Pancreas (tissue), 10 donors: ENCODE measurements around the gene ANKRD12. TPM values are rescaled to one million over a fixed set of nuclear protein-coding genes. Genes with fewer than 3 reads are reported as not detected.

Experiments
- ATAC-seq, 4 donors: fragments of 200-7000 bp; cut with Tn5 transposase; one replicate each; pipeline versions ENCODE4 v1.8.0 to v1.9.1; 2020; ENCODE audit warnings: mild to moderate bottlenecking in 4 of 4, moderate library complexity in 4 of 4
- DNase-seq, 6 donors: peaks; one replicate each; pipeline ENCODE4 v3.0.0-alpha.2; 2020
- FAIRE-seq: peaks from 2 replicates; lab custom pipeline; 2012; peaks lifted over from hg19 to GRCh38; lab: Jason Lieb, UNC
- H3K27ac ChIP-seq, 4 donors: fragments of 200-600 bp; sonication (generic); 1 replicate in 3 of 4; 2 replicates in 1 of 4; pipeline versions ENCODE4 v1.5.0 to v1.8.0; 2020
- H3K27me3 ChIP-seq, 4 donors: fragments of 200-600 bp; one replicate each; pipeline ENCODE4 v1.8.0; 2021
- H3K36me3 ChIP-seq, 3 donors: fragments of 200-600 bp; sonication (generic) in 1 of 3; one replicate each; pipeline versions ENCODE4 v1.5.0 to v1.8.0; 2020 to 2021
- H3K4me1 ChIP-seq, 3 donors: fragments of 200-600 bp; one replicate each; pipeline ENCODE4 v1.8.0; 2021
- H3K4me3 ChIP-seq, 4 donors: fragments of 200-600 bp; sonication (generic) in 2 of 4; one replicate each; pipeline versions ENCODE4 v1.5.0 to v1.8.0; 2020 to 2021
- H3K9me3 ChIP-seq, 4 donors: fragments of 200-600 bp; one replicate each; pipeline ENCODE4 v1.8.0; 2021
- WGBS, 2 donors: extraction: QIAGEN DNeasy Blood & Tissue Kit; methylation state at CpG; one replicate each; pipeline ENCODE4 v1.1.7; 2013; 5-methylcytosine and 5-hydroxymethylcytosine counted together
- intact Hi-C, 3 donors: fragments of 100-400 bp; cut with DNase I; formaldehyde crosslinking; loops; one replicate each; pipeline versions ENCODE4 v1.11.1 to v1.14.2; 2022
- polyA plus RNA-seq, 2 donors: library from polyadenylated mRNA; stranded (reverse); fragments of 200-250 nt; gene quantifications; one replicate each; pipeline ENCODE4 v1.2.3, GENCODE V29; 2013
- total RNA-seq, 6 donors: library from RNA; stranded (reverse); fragmentation: NEBNext Ultra II Directional in 4 of 6; extraction: Animal tissue kit (Norgen Biotek cat#: 25700) in 4 of 6; gene quantifications; one replicate each; pipeline versions ENCODE4 v1.2.1 to v1.2.4, GENCODE V29; 2021 to 2023
- TF ChIP-seq, protein P1 (sequence below), 4 donors: fragments of 200-600 bp; sonication (generic) in 3 of 4; IDR thresholded peaks; one replicate each; pipeline versions ENCODE4 v1.5.0 to v1.8.0; 2021; ENCODE audit warnings: antibody characterized with exemption in 4 of 4
- donor health status: healthy with polysubstance abuse.
- donor health status: DM: no; HTN: no; CAD: no; lungs with moderate emphysema.
- donor health status: DM: no; HTN: no; CAD: no.
- donor health status: control.
- donor health status: control.
- donor health status: Bipolar disorder and iron deficiency.
- donor health status: DM: yes; HTN: yes; CAD: no.
- donor health status: DM: no; HTN: no; CAD: no.
- donor health status: DM: no; HTN: no; CAD: no.
- donor health status: DM: yes; HTN: yes; CAD: no.

The ANKRD12 gene
- total and polyA plus RNA-seq, 8 donors, result 14.5 to 51.7 (median 27.3) TPM

DNA sequence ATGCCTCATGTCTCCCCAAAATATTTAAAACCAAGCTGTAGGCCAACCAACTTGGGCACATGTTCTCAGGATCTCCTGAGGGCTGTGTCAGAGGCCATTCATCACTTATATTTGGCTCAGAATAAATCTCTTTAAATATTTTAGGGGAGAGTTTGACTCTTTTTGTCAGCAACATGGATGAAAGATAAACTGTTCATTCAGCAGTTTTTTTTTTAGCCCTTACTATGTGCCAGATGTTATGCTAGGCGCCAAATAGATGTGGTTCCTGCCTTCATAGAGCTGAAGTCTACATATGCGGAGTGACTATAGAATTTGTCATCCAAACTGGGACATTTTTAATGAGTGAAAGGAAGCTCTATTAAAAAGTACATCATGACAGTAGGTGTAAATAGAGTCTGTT lies 155.5 kb downstream of the ANKRD12 start:
- intact Hi-C loops, result no loop called here
- H3K36me3 ChIP-seq, result no peaks in the 10 kb centered on the region

DNA sequence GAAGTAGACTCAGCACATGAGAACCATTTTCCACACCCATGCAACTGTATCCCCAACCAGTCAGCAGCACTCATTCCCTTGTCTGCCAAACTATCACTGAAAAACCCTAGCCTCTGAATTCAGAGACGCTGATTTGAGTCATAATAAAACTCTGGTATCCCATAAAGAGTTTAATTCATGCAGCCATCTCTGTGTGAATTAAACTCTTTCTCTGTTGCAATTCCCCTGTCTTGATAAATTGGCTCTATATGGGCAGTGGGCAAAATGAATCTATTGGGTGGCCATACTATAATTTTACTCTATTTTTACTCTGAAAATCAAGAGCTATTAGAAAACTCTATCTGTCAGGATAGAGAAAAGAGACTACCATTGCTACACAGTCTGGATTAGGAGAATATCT lies 157.4 kb downstream of the ANKRD12 start:
- Histone ChIP-seq H3K9me3 (no peaks in the 10 kb centered on the region), H3K4me1 (no peaks in the 10 kb centered on the region), H3K27me3 (no peaks in the 10 kb centered on the region), H3K27ac (no peak overlapping the region), H3K4me3 (no peak overlapping the region), H3K36me3 (no peaks in the 10 kb centered on the region)
- WGBS, 2 donors, result 76 to 77% methylated on average over 1 of the region's 1 CpG
- TF ChIP-seq, protein P1, sequence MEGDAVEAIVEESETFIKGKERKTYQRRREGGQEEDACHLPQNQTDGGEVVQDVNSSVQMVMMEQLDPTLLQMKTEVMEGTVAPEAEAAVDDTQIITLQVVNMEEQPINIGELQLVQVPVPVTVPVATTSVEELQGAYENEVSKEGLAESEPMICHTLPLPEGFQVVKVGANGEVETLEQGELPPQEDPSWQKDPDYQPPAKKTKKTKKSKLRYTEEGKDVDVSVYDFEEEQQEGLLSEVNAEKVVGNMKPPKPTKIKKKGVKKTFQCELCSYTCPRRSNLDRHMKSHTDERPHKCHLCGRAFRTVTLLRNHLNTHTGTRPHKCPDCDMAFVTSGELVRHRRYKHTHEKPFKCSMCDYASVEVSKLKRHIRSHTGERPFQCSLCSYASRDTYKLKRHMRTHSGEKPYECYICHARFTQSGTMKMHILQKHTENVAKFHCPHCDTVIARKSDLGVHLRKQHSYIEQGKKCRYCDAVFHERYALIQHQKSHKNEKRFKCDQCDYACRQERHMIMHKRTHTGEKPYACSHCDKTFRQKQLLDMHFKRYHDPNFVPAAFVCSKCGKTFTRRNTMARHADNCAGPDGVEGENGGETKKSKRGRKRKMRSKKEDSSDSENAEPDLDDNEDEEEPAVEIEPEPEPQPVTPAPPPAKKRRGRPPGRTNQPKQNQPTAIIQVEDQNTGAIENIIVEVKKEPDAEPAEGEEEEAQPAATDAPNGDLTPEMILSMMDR (IDR thresholded peaks at IDR 0.05), result no peak
- intact Hi-C loops, result no loop called here
- ATAC-seq (no peak), DNase-seq (no peak), FAIRE-seq (no peak)

More for the DNA sequence above, 155.5 kb downstream of the ANKRD12 start:
- WGBS, 2 donors, result 94 to 100% methylated on average over 2 of the region's 2 CpGs
- H3K9me3 ChIP-seq, result no peaks in the 10 kb centered on the region
- no peak overlapping the region for H3K4me3 ChIP-seq
- no peaks in the 10 kb centered on the region for H3K27me3 ChIP-seq
- ATAC-seq (no peak), FAIRE-seq (no peak), DNase-seq (no peak)
- no peak overlapping the region for H3K27ac ChIP-seq
- TF ChIP-seq, protein P1 (IDR thresholded peaks at IDR 0.05), result no peak
- H3K4me1 ChIP-seq, result no peaks in the 10 kb centered on the region

DNA sequence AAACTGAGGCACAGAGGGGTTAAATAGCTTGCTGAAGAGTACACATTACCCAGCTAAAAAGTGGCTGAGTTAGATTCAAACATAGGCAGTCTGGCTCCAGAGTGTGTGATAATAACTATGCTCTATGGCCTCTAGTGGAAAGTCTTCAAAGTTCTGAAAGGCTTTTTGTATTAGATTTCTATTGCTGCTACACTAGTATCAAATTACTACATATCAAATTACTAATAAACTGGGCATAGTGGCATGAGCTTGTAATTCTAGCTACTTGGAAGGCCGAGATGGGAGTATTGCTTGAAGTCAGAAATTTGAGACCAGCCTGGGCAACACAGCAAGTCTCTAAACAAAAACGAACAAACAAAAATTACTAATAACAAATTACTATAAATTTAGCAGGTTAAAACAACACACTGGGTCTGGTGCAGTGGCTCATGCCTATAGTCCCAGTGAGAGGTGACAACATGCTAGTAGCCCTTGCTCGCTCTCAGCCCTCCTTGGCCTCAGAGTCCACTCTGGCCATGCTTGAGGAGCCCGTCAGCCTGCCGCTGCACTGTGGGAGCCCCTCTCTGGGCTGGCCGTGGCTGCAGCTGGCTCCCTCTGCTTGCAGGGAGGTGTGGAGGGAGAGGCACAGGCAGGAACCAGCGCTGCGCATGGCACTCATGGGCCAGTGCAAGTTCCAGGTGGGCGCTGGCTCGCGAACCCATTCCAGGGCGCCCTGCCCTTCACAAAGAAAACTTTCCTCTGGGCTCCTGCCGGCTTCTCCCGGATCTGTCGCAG lies 159.8 kb downstream of the ANKRD12 start:
- Histone ChIP-seq H3K9me3 (no peaks in the 10 kb centered on the region), H3K4me1 (no peaks in the 10 kb centered on the region), H3K27me3 (no peaks in the 10 kb centered on the region), H3K27ac (no peak overlapping the region), H3K4me3 (no peak overlapping the region), H3K36me3 (no peaks in the 10 kb centered on the region)
- WGBS, 2 donors, result 92 to 95% methylated on average over 15 of the region's 15 CpGs
- TF ChIP-seq, protein P1 (IDR thresholded peaks at IDR 0.05), result no peak
- peak in 1 of 6 donors; percentile 41 for DNase-seq
- FAIRE-seq, result no peak
- intact Hi-C loops, result no loop called here
- ATAC-seq, result no peak

DNA sequence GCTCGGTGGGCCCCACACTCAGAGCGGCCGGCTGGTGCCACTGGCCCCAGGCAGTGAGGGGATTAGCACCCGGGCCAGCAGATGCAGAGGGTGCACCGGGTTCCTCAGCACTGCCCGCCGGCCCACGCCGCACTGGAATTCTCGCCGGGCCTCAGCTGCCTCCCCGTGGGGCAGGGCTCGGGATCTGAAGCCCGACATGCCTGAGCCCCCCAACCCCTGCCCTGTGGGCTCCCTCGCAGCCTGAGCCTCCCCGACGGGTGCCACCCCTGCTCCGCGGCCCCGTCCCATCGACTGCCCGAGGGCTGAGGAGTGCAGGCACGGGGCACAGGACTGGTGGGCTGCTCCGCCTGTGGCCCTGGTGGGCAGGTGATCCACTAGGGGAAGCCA lies 160.4 kb downstream of the ANKRD12 start:
- no peaks in the 10 kb centered on the region for H3K27me3 ChIP-seq
- H3K36me3 ChIP-seq, result no peaks in the 10 kb centered on the region
- H3K27ac ChIP-seq, result no peak overlapping the region
- FAIRE-seq (no peak), ATAC-seq (no peak), DNase-seq (peak in 1 of 6 donors; percentile 59)
- H3K9me3 ChIP-seq, result no peaks in the 10 kb centered on the region
- intact Hi-C loops, result no loop called here
- H3K4me1 ChIP-seq, result no peaks in the 10 kb centered on the region
- WGBS, 2 donors, result 94 to 96% methylated on average over 24 of the region's 24 CpGs
- H3K4me3 ChIP-seq, result no peak overlapping the region
- TF ChIP-seq, protein P1 (IDR thresholded peaks at IDR 0.05), result no peak

DNA sequence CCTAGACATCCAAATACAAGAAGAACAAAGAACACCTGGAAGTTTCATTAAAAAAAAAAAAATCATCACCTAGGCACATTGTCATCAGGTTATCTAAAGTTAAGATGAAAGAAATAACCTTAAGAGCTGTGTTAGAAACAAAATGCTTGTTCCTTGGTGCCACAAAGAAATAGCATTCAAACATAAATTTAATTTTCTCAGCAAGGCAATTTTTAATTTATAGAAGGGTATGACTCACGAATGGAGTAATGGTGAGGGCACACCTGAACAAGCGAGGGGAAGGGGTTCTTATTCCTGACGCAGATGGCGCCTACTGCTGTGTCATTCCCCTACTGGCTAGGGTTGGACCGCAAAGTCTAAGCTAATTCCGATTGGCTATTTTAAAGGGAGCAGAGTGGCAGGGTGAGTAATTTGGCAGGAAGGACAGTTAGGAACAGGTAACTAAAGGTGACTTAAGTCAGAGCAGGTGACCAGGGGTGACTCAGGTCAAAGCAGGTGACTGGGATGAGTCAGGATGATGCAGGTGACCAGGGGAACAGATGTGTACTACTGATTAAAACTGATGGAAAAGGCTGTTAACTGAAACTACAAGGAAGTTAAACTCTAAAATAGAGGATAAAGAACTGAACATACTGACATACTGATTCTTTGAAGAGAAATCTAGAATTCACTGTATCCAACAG lies 167.9 kb downstream of the ANKRD12 start:
- no peak for ATAC-seq
- DNase-seq, result no peak
- FAIRE-seq, result no peak
- Histone ChIP-seq H3K27me3 (no peaks in the 10 kb centered on the region), H3K36me3 (no peaks in the 10 kb centered on the region), H3K4me3 (no peak overlapping the region), H3K9me3 (no peaks in the 10 kb centered on the region), H3K27ac (no peak overlapping the region), H3K4me1 (no peaks in the 10 kb centered on the region)
- WGBS, 2 donors, result 90 to 92% methylated on average over 6 of the region's 6 CpGs
- TF ChIP-seq, protein P1 (IDR thresholded peaks at IDR 0.05), result no peak
- intact Hi-C loops, result no loop called here
